Measurements from ENCODE around the gene ST6GAL1. TPM values are rescaled to one million over a fixed set of nuclear protein-coding genes. Genes with fewer than 3 reads are reported as not detected.
"Not testable (repeated sequence)": the region's sequence is repeated elsewhere in the genome, so short reads cannot be mapped to it uniquely, and the experiment has no call there.

The ST6GAL1 gene
- total RNA-seq, 4 donors from 2014 or later: 24.7 to 58.1 (median 44.5) TPM

- no peak for DNase-seq (ENCODE audit: low spot score in 2 of 2)
- no peaks in the 10 kb centered on the region for H3K27me3 ChIP-seq
- no peaks in the 10 kb centered on the region for H3K9me3 ChIP-seq
- no peaks in the 10 kb centered on the region for H3K4me1 ChIP-seq
- no peak for TF ChIP-seq CTCF (IDR thresholded peaks at IDR 0.05)
- no peak overlapping the region for H3K27ac ChIP-seq
- H3K36me3 ChIP-seq: no peaks in the 10 kb centered on the region
- H3K4me3 ChIP-seq: no peak overlapping the region
- WGBS, 2 donors: 64% methylated on average over 5 of the region's 5 CpGs
Observed at GRCh38 chr3:186886202-186886981, 43.9 kb upstream of the ST6GAL1 start.

GRCh38 chr3:186887507-186887938, 42.8 kb upstream of the ST6GAL1 start:
- WGBS, 2 donors: 38% methylated on average over 2 of the region's 5 CpGs; no CpG with 5 or more reads in 1 of the 2 donors
- DNase-seq (ENCODE audit: low spot score in 2 of 2); H3K9me3 ChIP-seq; H3K27ac ChIP-seq; H3K4me3 ChIP-seq; H3K27me3 ChIP-seq; H3K36me3 ChIP-seq; H3K4me1 ChIP-seq: not testable (repeated sequence)

- no peak overlapping the region for H3K27ac ChIP-seq
- no peaks in the 10 kb centered on the region for H3K9me3 ChIP-seq
- TF ChIP-seq CTCF (IDR thresholded peaks at IDR 0.05): no peak
- TF ChIP-seq POLR2A (IDR thresholded peaks at IDR 0.05): no peak
- TF ChIP-seq EP300 (IDR thresholded peaks at IDR 0.05): no peak
- 49 to 58% methylated on average over 6 of the region's 6 CpGs for WGBS, 2 donors
- no peaks in the 10 kb centered on the region for H3K36me3 ChIP-seq
- DNase-seq (ENCODE audit: low spot score in 2 of 2): no peak
- no peaks in the 10 kb centered on the region for H3K4me1 ChIP-seq
- no peak overlapping the region for H3K4me3 ChIP-seq
- H3K27me3 ChIP-seq: no peaks in the 10 kb centered on the region
Observed at GRCh38 chr3:186888569-186888968, 41.8 kb upstream of the ST6GAL1 start.

GRCh38 chr3:186889698-186890097, 40.6 kb upstream of the ST6GAL1 start:
- not testable (repeated sequence) for H3K4me1 ChIP-seq; H3K36me3 ChIP-seq; H3K27ac ChIP-seq; H3K4me3 ChIP-seq; H3K9me3 ChIP-seq; DNase-seq (ENCODE audit: low spot score in 2 of 2); H3K27me3 ChIP-seq
- 97 to 98% methylated on average over 4 of the region's 4 CpGs for WGBS, 2 donors

- Histone ChIP-seq H3K27me3 (no peaks in the 10 kb centered on the region), H3K4me1 (no peaks in the 10 kb centered on the region), H3K4me3 (no peak overlapping the region), H3K36me3 (no peaks in the 10 kb centered on the region), H3K9me3 (no peaks in the 10 kb centered on the region), H3K27ac (no peak overlapping the region)
- no peak for DNase-seq (ENCODE audit: low spot score in 2 of 2)
- TF ChIP-seq POLR2A (IDR thresholded peaks at IDR 0.05): no peak
- TF ChIP-seq EP300 (IDR thresholded peaks at IDR 0.05): no peak
Observed at GRCh38 chr3:186890911-186891310, 39.4 kb upstream of the ST6GAL1 start.

- not testable (repeated sequence) for H3K27me3 ChIP-seq; H3K4me3 ChIP-seq; DNase-seq (ENCODE audit: low spot score in 2 of 2); H3K9me3 ChIP-seq; H3K36me3 ChIP-seq; H3K27ac ChIP-seq; H3K4me1 ChIP-seq
- WGBS, 2 donors: 56% methylated on average over 2 of the region's 2 CpGs; no CpG with 5 or more reads in 1 of the 2 donors
Observed at GRCh38 chr3:186893071-186893470, 37.3 kb upstream of the ST6GAL1 start.

GRCh38 chr3:186895406-186895805, 34.9 kb upstream of the ST6GAL1 start:
- 86 to 87% methylated on average over 5 of the region's 5 CpGs for WGBS, 2 donors
- Histone ChIP-seq H3K9me3 (no peaks in the 10 kb centered on the region), H3K4me1 (no peaks in the 10 kb centered on the region), H3K27me3 (no peaks in the 10 kb centered on the region), H3K36me3 (no peaks in the 10 kb centered on the region), H3K27ac (no peak overlapping the region), H3K4me3 (no peak overlapping the region)
- TF ChIP-seq EP300 (IDR thresholded peaks at IDR 0.05): no peak
- no peak for DNase-seq (ENCODE audit: low spot score in 2 of 2)

- H3K9me3 ChIP-seq: no peaks in the 10 kb centered on the region
- no peak overlapping the region for H3K4me3 ChIP-seq
- TF ChIP-seq EP300 (IDR thresholded peaks at IDR 0.05) (no peak), CTCF (IDR thresholded peaks at IDR 0.05) (no peak), POLR2A (IDR thresholded peaks at IDR 0.05) (no peak)
- no peaks in the 10 kb centered on the region for H3K27me3 ChIP-seq
- H3K4me1 ChIP-seq: no peaks in the 10 kb centered on the region
- no peak for DNase-seq (ENCODE audit: low spot score in 2 of 2)
- no peak overlapping the region for H3K27ac ChIP-seq
- 86 to 95% methylated on average over 4 of the region's 4 CpGs for WGBS, 2 donors
- no peaks in the 10 kb centered on the region for H3K36me3 ChIP-seq
Observed at GRCh38 chr3:186896006-186896405, 34.3 kb upstream of the ST6GAL1 start.
